GM13976 (cell line): ENCODE results near the gene PPFIA3.
A peak's percentile ranks its signal among the peaks of the same experiment; 100 is the strongest.
"Not testable (repeated sequence)": the region's sequence is repeated elsewhere in the genome, so short reads cannot be mapped to it uniquely, and the experiment has no call there.

ENCODE experiments used
- DNase-seq: peaks from one replicate; pipeline ENCODE4 v3.0.0; 2012; ENCODE audit warnings: low spot score
- CTCF ChIP-seq: IDR thresholded peaks from 2 replicates; pipeline ENCODE4 v1.5.1; 2012; ENCODE audit warnings: borderline replicate concordance, mild to moderate bottlenecking; ENCODE audit not compliant: insufficient read depth; ENCODE audit errors: extremely low read depth, missing control alignments, control extremely low read depth
- in situ Hi-C: fragments of 300-500 bp; cut with MboI; formaldehyde crosslinking; loops from one replicate; pipeline ENCODE4 v1.12.0; 2022; ENCODE audit warnings: low sequenced_read_pairs, mixed read lengths, inconsistent platforms; ENCODE audit not compliant: unreplicated experiment

The PPFIA3 gene

DNA sequence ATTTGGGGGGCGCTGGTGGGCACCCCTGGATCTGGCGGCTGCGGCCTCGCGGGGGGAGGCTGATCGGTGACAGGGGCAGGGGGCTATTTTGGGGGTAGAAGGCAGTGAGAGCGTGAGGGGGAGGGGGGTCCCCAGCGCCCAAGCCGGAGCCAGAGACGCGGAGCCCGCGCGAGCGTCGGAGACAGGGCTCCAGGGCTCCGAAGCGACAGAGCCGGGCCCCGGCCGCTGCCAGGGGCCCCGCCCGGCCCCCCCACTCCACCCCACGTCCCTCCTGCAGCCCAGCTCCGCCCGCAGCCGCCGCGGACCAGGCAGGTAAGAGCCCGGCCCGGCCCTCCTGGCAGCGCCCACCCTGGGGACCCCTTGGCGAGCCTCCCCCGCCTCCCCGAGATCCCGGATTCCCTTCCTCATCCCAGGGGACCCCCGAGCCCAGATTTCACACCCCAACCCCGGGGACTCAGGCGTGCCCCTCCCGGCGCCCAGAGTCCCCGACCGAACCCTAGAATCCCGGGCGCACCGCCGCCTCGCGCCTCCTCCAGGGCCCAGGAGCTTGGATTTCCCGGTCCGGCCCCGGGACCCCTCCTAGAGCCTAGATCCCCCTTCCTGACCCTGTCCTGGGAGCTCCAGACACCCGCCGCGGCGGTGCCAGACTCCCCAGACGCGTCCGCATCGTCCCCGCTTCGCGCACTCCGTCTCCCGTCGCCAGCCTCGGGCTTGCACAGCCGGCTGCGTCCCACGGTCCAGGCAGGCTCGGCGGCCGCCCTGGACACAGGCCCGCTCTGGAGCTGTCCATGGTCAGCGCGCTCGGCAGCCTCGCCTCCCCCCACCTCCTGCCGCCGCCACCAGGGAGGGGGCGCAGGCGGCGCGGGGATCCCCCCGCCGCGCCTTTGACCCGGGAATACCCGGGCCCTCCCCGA is at the start of gene PPFIA3:
TSS of gene PPFIA3 (plus strand) at position 134 of the 914 bp plus-strand sequence. CDS start 8,330 bp downstream, outside the sequence.
- in situ Hi-C loops = no loop called here
- TF ChIP-seq CTCF = no peak
- DNase-seq = no peak

DNA sequence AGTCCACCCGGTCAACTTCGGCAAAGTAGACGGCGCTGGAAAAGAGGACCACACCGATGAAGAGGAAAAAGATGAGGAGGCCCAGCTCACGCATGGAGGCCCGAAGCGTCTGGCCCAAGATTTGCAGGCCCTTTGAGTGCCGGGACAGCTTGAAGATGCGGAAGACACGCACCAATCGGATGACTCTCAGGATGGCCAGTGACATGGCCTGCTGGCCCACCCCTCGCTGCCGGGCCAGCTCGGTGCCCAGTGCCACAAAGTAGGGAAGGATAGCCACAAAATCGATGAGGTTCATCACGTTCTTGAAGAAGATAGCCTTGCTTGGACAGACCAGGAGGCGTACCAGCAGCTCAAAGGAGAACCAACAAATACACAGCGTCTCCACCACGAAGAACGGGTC is 48.9 kb upstream of the PPFIA3 start:
- TF ChIP-seq CTCF = no peak
- no peak for DNase-seq
- in situ Hi-C loops = no loop called here

GRCh38 chr19:49071860-49072547 is 47.3 kb upstream of the PPFIA3 start:
- TF ChIP-seq CTCF = no peak
- in situ Hi-C loops = no loop called here
- no peak for DNase-seq

DNA sequence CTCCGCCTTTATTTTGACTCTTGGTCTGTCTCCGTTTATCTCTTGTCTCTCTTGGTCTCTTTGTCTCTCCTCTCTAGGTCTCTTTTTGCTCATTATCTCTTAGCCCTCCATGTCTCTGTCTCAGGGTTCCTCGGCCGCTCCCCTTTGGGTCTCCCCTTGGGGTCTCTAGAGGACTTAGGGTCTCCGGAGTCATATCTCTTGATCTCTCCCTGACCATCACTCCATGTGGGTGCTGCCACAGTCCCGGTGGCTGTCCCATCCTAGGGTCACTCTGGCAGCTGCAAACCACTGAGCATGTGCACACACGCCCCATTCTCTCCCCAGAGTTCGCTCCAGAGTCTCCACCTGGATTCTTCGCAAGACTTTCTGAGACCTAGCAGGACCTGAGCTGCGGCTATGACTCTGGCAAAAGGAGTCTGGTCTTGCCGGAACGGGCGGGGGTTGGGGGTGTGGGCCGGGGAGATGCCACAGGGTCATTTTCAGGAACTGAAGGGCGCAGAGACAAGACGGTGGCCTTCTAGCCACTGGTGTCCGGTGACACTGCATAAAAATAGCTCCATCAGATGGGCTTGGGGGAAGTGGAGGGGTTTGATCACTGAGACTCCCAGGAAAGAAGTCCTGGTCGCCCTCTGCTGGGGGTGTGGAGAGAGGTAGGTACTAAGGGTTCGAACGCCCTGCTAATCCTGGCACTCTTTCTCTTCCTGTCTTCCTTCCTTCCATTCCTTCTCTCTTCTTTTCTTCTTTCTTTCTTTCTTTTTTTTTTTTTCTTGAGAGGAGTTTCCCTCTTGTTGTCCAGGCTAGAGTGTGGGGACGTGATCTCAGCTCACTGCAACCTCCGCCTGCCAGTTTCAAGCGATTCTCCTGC is 45.6 kb upstream of the PPFIA3 start:
- no peak for TF ChIP-seq CTCF
- DNase-seq = no peak
- in situ Hi-C loops = no loop called here

DNA sequence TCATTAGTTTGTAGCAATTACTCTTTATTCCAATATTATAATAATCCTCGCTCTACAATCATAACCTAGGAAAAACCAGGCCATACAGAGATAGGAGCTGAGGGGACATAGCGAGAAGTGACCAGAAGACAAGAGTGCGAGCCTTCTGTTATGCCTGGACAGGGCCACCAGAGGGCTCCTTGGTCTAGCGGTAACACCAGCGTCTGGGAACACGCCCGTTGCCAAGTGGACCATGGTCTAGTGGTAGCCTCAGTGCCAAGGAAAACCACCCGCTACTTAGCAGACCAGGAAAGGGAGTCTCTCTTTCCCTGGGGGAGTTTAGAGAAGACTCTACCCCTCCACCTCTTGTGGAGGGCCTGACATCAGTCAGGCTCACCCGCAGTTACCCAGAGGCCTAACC is 44.5 kb upstream of the PPFIA3 start:
- in situ Hi-C loops, DNase-seq: not testable (repeated sequence)
- TF ChIP-seq CTCF = peak; percentile 52

- no peak for TF ChIP-seq CTCF
- DNase-seq = no peak
- in situ Hi-C loops = no loop called here
These were observed 39.0 kb upstream of the PPFIA3 start for GRCh38 chr19:49080392-49080791.
